NCI-H2196 (cell line): ENCODE data around the gene DAZAP2.
"Not testable (repeated sequence)": the region's sequence is repeated elsewhere in the genome, so short reads cannot be mapped to it uniquely, and the experiment has no call there.

Experiments used
- DNase-seq: peaks from one replicate; lab custom pipeline; 2025; ENCODE audit not compliant: unreplicated experiment; lab: John Stamatoyannopoulos, UW

The DAZAP2 gene

DNA sequence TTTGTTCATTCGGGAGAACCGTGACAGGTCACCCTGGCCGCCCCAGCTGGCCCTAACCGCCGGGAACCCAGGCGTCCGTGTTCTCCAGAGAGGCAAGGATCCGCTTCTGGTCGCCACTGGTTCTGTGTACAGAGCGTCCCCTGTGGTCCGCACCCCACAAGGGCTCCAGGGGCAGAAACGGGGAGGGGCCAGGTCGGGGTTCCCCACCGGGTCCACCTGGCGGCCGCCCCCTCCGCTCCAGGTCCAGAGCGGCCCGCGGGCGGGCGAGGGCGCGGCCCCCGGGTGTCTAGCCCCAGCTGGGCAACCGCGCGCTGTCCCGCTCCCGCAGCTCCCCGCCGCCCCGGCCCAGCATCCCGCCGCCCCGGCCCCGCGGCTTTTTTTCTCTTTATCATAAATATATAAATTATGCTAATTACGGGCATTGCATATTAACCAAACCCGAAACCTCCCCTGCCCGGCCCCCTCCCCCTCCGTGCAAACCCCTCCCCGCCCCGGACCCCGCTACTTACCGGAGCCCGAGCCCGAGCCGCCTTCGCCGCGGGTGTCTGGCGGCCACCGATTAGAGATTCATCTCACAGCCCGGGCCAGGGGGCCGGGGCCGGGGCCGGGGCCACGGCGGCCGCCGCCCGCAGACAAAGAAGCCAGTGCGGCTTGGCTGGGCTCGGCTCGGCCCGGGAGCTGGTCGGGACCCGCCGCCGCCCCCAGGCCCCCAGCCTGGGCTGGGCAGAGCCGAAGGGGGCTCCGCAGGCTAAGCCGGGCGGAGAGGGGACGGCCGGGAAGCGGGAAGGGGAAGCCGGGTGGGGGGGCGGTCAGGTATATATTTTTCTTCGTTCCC, 21.3 kb upstream of the DAZAP2 start:
- DNase-seq: peak; percentile 41

DNA sequence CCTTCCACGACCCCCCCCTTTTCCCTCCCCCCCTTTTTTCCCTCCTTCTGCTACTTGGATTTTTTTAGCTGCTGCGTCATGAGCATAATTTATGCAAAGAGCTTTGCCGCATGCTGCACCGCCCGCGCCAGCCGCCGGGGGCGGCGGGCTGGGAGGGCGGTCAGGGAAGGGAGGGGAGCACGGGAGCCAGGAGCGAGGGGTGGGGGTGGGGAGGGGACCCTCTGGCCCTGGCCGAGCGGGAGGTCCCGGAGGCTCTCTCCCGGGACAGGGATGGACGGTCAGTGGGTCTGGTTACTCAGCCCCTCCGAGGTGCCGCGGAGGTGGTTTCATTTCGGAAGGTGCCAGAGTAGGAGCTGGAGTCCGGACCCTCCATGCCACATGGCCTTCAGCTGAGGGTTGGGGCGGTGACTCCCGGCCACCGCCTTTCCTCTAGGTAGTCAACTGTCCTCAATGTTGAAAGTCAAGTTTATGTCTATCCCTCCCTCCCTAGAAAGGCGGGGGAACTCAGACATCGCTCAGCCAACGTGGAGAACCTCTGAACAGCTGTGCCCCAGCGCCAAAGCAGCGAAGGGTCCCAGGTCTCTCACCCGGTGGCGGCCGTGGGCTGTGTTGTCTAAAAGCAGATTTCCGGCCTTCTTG, 20.5 kb upstream of the DAZAP2 start, which contains the start of gene POU6F1:
Gene POU6F1, minus strand, starts transcription at position 95 of the 639 bp plus-strand sequence. CDS start 11,226 bp downstream, outside the sequence.
- DNase-seq: peak; percentile 74

DNA sequence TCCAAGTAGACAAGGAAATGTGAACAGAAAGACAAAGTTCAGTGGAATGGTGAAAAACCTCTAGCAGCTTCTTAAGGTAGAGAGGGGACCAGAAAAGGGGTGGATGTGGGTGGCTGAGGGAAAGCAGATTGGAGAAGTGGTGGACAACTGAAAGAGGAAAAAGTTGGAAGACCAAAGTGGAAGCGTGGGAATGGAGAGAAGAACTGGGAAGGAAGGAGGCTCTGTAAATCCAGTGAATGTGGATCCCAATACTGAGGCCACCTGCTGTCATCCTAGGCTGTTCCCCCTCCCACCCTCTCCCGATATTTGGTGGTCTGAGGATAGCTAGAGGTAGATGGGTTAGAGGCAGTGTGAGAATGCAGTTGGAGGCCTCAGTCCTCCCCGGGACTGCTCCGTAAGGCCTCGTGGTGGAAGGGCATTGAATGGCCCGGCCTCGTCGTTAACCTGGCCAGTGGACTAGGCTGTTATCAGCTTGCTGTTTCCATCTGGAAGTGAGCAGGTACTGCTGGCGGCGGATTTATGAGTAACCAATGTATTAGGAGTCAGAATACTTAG, 19.9 kb upstream of the DAZAP2 start:
- DNase-seq: peak; percentile 17

DNA sequence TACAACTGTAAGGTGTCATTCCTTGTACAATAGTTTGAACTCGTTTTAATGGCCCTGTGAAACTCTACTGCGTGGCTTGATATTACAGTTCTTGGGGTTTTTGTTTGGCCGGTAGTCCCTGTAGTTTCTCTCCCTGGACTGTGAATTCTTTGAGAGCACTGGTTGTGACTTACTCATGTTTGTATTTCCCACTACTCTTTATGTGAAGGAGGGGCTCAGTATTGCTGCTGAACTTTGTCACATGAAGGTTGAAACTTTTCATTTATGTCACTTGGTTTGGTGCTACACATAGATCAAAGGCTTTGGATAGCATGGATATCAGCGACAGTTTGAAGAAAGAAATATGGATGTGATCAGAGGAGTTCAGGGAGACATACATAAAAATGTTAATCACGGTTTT, 19.3 kb upstream of the DAZAP2 start:
- DNase-seq: no peak

DNA sequence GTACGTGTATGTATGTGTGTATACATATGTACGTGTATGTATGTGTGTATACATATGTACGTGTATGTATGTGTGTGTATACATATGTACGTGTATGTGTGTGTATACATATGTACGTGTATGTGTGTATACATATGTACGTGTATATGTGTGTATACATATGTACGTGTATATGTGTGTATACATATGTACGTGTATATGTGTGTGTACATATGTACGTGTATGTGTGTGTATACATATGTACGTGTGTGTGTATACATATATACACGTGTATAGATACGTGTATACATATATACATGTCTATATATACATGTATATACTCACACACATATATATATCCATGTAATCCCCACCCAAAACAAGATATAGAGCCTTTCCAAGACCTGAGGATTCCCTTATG, 18.8 kb upstream of the DAZAP2 start:
- DNase-seq: not testable (repeated sequence)

DNA sequence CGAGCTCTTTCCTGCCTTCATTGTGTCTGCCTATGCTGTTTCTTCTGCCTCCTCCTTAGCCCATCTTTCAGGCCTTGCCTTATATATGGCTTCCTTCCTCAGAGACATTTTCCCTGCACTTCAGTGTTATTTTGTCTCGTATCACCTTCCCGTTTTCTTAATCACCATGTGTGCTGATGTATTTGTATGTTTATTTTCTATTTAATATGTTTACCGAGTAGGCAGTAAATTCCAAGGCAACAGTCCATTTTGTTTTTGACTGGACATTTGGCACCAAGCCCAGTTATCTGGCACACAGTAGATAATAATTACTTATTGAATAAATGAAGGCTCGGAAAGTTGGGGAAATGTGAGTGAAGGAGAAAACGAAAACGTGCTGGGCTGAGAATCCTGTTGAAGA, 16.2 kb upstream of the DAZAP2 start:
- DNase-seq: peak; percentile 49

DNA sequence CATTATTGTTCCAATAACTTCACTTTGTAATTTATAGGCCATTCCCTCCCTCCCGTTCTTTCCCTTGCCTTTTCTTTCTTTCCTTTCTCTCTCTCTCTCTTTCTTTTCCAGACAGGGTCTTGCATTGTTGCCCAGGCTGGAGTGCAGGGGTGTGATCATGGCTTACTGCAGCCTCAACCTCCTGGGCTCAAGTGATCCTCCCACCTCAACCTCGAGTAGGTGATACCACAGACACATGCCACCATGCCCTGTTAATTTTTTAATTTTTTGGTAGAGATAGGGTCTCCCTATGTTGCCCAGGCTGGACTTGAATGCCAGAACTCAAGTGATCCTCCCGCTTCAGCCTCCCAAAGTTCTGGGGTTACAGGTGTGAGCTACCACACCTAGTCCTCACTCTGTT, 14.0 kb upstream of the DAZAP2 start:
- DNase-seq: no peak

DNA sequence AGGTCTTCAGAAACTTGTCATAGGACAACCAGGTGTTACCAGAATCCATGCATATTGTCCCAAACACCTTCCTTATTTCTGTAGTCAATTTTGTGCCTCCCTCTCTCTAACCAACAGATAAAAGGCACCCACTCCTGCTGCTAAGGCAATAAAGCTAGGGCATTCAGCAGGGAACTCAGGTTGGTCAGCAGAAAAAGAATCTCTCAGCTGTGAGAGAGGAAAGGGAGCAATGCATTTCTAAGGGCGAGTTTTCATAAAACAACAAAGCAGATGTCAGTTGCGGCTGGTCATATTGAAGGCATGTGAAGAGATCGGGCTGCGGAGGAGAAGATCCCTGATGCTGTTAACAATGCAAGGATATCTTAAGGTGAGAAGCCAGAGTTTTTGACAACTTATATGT, 13.4 kb upstream of the DAZAP2 start:
- DNase-seq: no peak

DNA sequence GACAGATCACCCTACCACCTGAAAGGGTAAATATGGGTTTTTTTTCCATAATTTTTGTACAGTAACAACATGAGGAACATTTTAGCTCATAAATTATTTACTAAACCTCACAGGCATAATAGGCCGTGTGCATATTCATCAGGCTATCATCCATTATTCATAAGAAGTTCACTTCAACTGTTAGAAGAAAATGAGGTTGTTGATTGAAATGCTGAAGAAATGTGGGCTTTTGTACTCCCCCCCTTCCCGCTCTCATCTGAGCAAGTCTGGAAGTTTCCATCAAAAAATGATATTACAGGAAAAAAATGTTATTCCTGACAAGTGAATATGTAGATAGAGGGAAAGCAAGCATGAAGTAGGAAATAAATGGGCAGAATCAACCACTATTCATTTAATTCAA, 12.9 kb upstream of the DAZAP2 start:
- no peak for DNase-seq

DNA sequence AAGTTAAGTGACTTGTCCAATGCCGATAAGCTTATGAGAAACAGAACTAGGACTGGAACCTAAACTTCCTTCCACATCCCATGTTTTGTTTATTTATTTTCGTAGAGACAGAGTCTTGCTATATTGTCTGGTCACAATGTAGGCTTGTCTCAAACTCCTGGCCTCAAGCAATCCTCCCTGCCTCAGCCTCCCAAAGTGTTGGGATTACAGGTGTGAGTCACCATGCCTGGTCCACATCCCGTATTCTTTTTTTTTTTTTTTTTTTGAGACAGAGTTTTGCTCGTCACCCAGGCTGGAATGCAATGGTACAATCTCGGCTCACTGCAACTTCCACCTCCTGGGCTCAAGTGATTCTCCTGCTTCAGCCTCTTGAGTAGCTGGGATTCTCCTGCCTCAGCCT, 11.5 kb upstream of the DAZAP2 start:
- not testable (repeated sequence) for DNase-seq

DNA sequence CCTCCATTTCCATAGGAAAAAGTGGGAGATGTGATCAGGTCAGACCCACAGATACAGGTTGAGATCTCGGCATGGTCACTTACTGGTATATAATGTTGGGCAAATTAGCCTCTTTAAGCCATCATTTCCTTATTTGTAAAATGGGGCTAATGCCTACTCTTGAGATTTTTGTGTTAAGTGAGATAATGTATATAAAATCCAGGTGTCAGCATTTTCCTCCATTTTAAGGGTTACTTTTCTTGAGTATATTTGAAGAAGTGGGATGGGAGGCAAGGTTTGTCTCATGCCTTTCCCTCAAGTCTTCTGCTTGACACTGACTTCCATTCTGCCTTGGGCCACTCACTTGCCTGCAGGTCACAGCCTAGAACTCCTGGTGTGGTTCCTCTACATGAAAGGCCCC, 10.7 kb upstream of the DAZAP2 start:
- DNase-seq: no peak

DNA sequence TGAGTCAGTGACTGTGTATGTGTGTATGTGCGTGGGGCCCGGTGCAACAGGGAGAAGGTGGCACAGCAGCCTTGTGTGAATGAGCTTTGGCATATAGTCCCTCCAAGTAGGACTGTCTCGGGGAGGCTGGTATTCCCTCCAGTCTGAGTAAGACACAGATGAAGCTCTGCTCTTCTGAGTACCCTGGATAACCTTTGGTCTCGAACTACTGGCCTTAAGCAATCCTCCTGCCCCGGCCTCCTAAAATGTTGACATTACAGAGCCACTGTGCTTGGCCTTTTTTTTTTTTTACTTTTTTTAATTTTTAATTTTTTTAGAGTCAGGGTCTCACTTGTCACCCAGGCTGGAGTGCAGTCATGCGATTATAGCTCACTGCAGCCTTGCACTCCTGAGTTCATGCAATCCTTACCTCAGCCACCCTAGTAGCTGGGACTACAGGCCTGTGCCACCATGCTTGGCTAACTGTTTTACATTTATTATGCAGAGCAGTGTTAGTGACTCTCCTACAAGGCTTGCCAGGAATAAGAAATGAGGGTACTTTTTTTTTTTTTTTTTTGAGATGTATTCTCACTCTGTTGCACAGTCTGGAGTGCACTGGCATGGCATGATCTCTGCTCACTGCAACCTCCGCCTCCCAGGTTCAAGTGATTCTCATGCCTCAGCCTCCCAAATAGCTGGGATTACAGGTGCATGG, 9.4 kb upstream of the DAZAP2 start:
- no peak for DNase-seq

DNA sequence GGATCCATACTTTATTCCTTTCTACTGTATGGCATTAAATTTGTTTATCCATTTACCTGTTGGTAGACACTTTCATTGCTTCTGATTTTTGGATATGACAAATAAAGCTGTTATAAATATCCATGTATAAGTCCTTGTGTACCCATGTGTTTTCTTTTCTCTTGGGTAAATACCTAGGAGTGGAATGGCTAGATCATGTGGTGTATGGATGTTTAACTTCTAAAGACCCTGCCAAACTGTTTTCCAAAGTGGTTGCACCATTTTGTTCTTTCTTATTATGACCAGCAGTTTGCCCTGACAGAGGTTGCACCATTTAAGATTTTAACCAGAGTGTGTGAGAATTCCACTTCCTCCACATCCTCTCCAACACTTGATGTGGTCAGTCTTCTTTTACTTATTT, 6.0 kb upstream of the DAZAP2 start:
- DNase-seq: no peak

DNA sequence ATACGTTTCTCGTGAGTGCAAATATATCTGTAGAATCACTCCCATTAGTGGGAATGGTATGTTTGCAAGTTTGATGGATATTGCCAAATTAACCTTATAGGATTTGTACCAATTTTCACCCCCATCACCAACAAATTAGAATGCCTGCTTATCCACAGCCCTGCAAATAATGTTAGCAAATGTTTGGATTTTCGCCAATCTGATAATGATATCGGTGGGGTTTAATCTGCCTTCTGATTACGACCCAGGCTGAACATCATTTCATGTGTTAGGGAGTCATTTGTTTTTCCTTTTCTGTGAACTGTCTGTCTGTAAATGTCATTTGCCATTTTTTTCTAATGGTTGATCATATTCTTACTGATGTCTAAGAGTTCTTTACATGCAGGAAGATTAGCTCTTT, 4.1 kb upstream of the DAZAP2 start:
- DNase-seq: no peak

DNA sequence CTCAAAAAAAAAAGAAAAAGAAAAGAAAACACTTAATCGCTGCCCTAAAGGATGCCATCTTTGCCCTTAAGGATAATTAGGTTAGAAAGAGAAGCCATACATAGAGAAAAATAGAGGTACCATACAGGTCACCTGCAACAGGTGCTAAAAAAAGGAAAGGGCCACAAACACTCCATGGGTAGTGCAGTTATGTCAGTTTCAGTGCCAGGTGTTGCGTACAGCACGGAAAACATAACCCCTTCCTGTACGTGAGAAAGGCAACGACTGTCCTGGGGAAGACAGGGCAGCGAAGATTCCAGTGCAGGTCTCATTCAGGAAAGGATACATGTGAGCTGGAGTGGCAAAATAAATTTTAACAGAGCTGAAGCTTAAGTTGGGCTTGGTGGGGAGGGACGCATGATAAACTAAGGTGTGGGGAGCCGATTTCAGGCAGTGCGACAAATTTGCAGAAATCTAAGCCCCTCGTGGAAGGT, 553 bp upstream of the DAZAP2 start:
- DNase-seq: peak; percentile 43

DNA sequence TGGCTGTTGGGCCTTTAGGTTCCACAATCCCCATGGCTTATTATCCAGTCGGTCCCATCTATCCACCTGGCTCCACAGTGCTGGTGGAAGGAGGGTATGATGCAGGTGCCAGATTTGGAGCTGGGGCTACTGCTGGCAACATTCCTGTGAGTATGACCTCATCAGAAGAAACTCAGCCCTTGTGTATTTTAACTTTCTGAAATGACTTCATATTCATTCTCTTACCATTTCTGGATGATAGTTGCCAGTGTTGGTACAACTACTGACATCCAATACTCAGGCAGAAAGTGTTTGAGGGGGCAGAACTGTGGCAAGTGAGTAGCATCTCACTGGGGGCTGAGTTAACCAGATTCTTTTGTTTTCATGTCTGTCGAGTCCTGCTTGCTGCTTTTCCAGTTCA, 2.3 kb downstream of the DAZAP2 start:
- no peak for DNase-seq

DNA sequence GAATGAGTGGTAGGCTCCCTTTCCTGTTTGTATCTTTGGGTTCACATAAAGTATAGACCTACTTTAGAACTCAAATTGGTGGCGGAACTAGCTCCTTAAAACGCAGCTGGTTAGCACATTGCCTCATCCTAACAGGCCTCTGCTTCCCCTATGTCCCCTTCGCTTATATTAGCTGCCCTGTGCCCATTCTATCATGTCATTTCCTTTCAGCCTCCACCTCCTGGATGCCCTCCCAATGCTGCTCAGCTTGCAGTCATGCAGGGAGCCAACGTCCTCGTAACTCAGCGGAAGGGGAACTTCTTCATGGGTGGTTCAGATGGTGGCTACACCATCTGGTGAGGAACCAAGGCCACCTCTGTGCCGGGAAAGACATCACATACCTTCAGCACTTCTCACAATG, 3.5 kb downstream of the DAZAP2 start:
- no peak for DNase-seq

DNA sequence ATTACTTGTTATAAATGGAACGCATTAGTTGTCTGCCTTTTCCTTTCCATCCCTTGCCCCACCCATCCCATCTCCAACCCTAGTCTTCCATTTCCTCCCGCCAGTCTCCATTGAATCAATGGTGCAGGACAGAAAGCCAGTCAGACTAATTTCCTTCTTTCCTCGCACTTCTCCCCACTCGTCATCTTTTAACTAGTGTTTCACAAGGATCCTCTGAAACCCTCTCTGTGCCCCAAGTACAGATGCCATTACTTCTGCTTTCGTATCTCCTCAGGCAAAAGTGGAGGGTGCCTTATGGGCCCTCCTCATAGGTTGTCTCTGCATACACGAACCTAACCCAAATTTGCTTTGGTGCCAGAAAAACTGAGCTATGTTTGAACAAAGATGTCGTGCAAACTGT, 4.2 kb downstream of the DAZAP2 start:
- DNase-seq: no peak

DNA sequence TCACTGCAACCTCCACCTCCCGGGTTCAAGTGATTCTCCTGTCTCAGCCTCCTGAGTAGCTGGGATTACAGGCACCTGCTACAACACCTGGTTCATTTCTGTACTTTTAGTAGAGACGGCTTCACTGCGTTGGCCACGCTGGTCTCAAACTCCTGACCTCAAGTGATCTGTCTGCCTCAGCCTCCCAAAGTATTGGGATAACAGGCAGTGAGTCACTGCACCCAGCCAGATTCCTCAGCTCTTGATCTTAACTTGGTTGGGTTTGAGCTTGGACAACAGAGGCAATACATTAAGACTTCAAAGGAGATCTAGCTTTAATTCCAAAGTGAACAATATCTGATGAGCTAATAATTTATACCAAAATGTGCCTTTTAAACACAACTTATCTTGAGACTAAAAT, 5.6 kb downstream of the DAZAP2 start:
- no peak for DNase-seq

DNA sequence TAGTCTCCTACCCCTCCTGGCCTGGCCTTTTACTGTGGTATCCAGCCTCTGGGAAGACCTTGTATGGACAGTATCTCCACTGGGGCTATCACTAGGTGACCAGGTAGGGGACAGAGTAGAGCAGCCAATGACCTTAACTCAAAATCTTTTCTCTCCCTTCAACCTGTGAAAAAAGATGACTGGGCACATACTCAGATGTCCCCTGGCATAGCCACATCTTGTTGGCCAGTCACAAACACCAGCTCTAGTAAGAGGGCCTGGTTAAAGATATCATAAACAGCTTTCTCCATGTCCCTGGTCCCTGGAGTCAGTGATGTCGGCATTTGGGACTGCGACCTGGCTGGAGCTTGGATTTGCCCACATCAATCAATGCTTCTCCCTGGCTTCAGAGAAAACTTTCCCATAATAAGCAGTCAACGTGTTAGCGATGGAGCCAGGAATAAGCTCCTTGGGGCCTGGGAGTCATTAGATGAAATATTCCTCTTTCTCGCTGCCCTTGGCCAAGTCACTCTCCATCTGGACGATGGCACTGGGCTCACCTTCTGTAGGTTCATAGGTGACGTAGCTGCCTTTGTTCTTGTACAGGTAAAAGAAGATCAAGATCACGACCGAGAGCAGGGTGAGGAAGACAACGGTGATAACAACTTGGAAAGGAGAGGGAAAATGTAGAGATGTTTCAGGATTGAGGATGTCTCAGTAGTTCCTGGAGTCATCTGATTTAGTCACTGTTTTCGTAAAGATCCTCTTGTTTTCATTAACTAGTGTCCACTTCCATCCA, 7.0 kb downstream of the DAZAP2 start:
- no peak for DNase-seq
